Body of pancreas (tissue), 4 donors: ENCODE measurements around the gene CA5A. TPM values are rescaled to one million over a fixed set of nuclear protein-coding genes. Genes with fewer than 3 reads are reported as not detected.

Experiments used
- ATAC-seq: fragments of 150-250 bp; one replicate; pipeline ENCODE4 v1.9.1; 2016
- DNase-seq, 4 donors: peaks; one replicate each; pipeline ENCODE4 v3.0.0-alpha.2; 2019
- H3K27ac ChIP-seq, 4 donors: fragments of 200-600 bp; sonication (generic); 1 replicate in 3 of 4; 2 replicates in 1 of 4; pipeline versions ENCODE4 v1.5.1 to v1.6.1; 2016 to 2019; ENCODE audit warnings: mild to moderate bottlenecking in 1 of 4, mixed read lengths in 1 of 4, moderate library complexity in 1 of 4
- H3K27me3 ChIP-seq, 2 donors: fragments of 200-600 bp; sonication (generic); one replicate each; pipeline ENCODE4 v1.6.0; 2016; ENCODE audit warnings: mild to moderate bottlenecking in 1 of 2
- H3K36me3 ChIP-seq, 2 donors: fragments of 200-600 bp; sonication (generic); replicated peaks in 1 of 2; 2 replicates each; pipeline ENCODE4 v1.5.1; 2016; ENCODE audit warnings: low read depth in 2 of 2; ENCODE audit not compliant: insufficient read depth in 1 of 2
- H3K4me1 ChIP-seq: fragments of 200-600 bp; sonication (generic); one replicate; pipeline ENCODE4 v1.6.0; 2016
- H3K4me3 ChIP-seq, 2 donors: fragments of 200-600 bp; sonication (generic); 1 replicate in 1 of 2; 2 replicates in 1 of 2; pipeline ENCODE4 v1.5.1; 2016 to 2019
- H3K9me3 ChIP-seq, 3 donors: fragments of 200-600 bp; sonication (generic); 1 replicate in 2 of 3; 2 replicates in 1 of 3; pipeline ENCODE4 v1.5.1; 2016
- POLR2A ChIP-seq, 3 donors: fragments of 450-650 bp; IDR thresholded peaks; one replicate each; pipeline ENCODE4 v1.6.1; 2016; ENCODE audit warnings: antibody characterized with exemption in 3 of 3, mild to moderate bottlenecking in 2 of 3
- WGBS, 2 donors: methylation state at CpG; one replicate each; pipeline ENCODE4 v1.1.5; 2017; 5-methylcytosine and 5-hydroxymethylcytosine counted together
- intact Hi-C: fragments of 100-400 bp; cut with DNase I; formaldehyde crosslinking; loops from one replicate; pipeline ENCODE4 v1.15.1; 2023
- total RNA-seq, 2 donors: library from RNA; depleted of rRNA; stranded (reverse); fragments of >200 nt; gene quantifications; one replicate each; pipeline ENCODE4 v1.1.0, GENCODE V29; 2016
- TF ChIP-seq, protein P1 (sequence below), 7 experiments: fragments of 450-650 bp in 4 of 7; fragments of 200-600 bp in 3 of 7; sonication (generic) in 3 of 7; IDR thresholded peaks; one replicate each; pipeline ENCODE4 v1.5.1; 2016 to 2019; ENCODE audit warnings: antibody characterized with exemption in 7 of 7

CA5A gene
- total RNA-seq, 2 donors from 2014 or later: not detected

DNA sequence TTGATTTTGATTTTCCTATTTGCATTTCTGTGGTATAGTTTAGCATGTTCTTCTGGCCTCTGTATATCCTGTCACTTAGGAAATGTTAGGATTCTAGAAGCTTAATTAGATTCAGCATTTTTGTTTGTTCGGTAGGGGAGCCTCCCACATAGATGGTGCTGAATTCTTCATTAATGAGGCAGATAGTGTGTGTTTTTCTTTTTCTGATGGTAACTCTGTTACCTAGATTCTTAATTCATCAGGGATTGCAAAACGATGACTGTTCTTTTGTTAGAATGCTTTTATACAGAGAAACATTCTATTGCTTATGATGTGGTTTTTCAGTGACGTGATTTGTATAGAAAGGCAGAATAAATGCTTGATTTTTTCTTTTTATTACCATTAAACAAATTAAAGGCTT is 33.9 kb upstream of the CA5A start:
- DNase-seq: no peak
- WGBS, 2 donors: 52 to 72% methylated on average over 3 of the region's 3 CpGs
- TF ChIP-seq POLR2A (IDR thresholded peaks at IDR 0.05): no peak
- TF ChIP-seq, protein P1, sequence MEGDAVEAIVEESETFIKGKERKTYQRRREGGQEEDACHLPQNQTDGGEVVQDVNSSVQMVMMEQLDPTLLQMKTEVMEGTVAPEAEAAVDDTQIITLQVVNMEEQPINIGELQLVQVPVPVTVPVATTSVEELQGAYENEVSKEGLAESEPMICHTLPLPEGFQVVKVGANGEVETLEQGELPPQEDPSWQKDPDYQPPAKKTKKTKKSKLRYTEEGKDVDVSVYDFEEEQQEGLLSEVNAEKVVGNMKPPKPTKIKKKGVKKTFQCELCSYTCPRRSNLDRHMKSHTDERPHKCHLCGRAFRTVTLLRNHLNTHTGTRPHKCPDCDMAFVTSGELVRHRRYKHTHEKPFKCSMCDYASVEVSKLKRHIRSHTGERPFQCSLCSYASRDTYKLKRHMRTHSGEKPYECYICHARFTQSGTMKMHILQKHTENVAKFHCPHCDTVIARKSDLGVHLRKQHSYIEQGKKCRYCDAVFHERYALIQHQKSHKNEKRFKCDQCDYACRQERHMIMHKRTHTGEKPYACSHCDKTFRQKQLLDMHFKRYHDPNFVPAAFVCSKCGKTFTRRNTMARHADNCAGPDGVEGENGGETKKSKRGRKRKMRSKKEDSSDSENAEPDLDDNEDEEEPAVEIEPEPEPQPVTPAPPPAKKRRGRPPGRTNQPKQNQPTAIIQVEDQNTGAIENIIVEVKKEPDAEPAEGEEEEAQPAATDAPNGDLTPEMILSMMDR (IDR thresholded peaks at IDR 0.05): no peak

DNA sequence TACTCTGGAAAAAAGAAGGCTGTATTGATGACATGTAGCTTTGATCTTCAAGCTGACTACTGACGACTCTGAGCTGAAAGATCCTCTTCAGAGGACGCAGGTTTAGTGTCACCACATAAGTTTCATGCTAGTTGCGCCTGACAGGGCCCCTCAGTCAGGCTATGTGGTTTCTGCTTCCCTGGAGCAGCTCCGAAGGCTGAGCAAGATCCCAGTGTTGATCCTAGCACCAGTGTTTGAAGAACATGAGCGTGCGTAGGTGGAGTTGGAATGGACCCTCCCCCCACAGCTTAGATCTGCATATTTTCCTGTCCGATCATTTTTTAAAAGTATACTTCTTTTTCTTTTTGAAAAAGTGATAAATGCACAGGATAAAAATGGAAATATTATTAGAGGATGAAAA is 32.2 kb upstream of the CA5A start:
- TF ChIP-seq, protein P1 (IDR thresholded peaks at IDR 0.05): no peak
- no peak for TF ChIP-seq POLR2A (IDR thresholded peaks at IDR 0.05)
- ATAC-seq: no peak
- H3K4me3 ChIP-seq: no peak overlapping the region
- no peak for DNase-seq
- no peak overlapping the region for H3K27ac ChIP-seq
- H3K27me3 ChIP-seq: no peaks in the 10 kb centered on the region
- WGBS, 2 donors: 89 to 92% methylated on average over 7 of the region's 7 CpGs
- H3K4me1 ChIP-seq: peaks cover 18% of the 10 kb centered on the region
- H3K9me3 ChIP-seq: peaks cover 0 to 6% (median 0%) of the 10 kb centered on the region in 3 donors
- no peaks in the 10 kb centered on the region for H3K36me3 ChIP-seq
- intact Hi-C loops: no loop called here

More for the DNA sequence above, 33.9 kb upstream of the CA5A start:
- Histone ChIP-seq H3K27me3 (no peaks in the 10 kb centered on the region), H3K4me3 (no peak overlapping the region), H3K9me3 (peaks cover 0 to 6% (median 0%) of the 10 kb centered on the region in 3 donors), H3K36me3 (no peaks in the 10 kb centered on the region), H3K4me1 (peaks cover 14% of the 10 kb centered on the region), H3K27ac (no peak overlapping the region)
- intact Hi-C loops: no loop called here
- no peak for ATAC-seq

DNA sequence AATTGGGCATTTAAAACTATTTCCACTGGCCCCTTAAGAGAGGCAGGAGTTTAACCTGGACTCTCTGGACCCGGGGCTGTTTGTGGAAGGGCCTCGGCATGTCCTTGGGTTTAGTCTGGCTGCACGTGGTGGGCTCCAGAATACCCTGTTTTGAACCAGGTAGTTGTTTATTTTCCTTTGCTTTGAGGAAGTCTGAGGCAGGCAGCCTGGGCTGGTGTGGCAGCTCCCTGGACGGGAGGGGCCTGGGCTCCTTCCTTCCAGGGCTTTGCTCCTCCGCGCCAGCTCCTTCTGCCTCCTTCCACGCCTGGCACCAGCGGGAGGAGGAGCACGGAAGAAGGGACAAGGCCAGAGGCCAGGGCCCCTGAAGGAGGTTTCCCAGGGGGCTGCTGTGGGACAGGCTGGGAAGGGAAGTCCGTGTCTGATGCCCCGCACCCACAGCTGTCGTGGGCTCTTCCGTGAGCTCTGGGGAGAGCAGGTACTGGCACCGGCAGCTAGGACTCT is 30.4 kb upstream of the CA5A start:
- TF ChIP-seq, protein P1 (IDR thresholded peaks at IDR 0.05): no peak
- no peak for TF ChIP-seq POLR2A (IDR thresholded peaks at IDR 0.05)
- no peak overlapping the region for H3K4me3 ChIP-seq
- WGBS, 2 donors: 21 to 29% methylated on average over 13 to 14 of the region's 14 CpGs
- H3K27ac ChIP-seq: peak overlapping the region; percentile 52 to 85 (median 69)
- peaks cover 0 to 3% (median 0%) of the 10 kb centered on the region in 3 donors for H3K9me3 ChIP-seq
- peaks cover 18% of the 10 kb centered on the region for H3K4me1 ChIP-seq
- H3K36me3 ChIP-seq: no peaks in the 10 kb centered on the region
- intact Hi-C loops: no loop called here
- DNase-seq: peak in 2 of 4 donors; percentile 55
- ATAC-seq: peak; percentile 57
- H3K27me3 ChIP-seq: no peaks in the 10 kb centered on the region

GRCh38 chr16:87966064-87966645 is 29.8 kb upstream of the CA5A start:
- ATAC-seq (peak; percentile 36), DNase-seq (no peak)
- 74 to 77% methylated on average over 5 of the region's 5 CpGs for WGBS, 2 donors
- H3K36me3 ChIP-seq: no peaks in the 10 kb centered on the region
- no peak for TF ChIP-seq POLR2A (IDR thresholded peaks at IDR 0.05)
- TF ChIP-seq, protein P1 (IDR thresholded peaks at IDR 0.05): no peak
- no peak overlapping the region for H3K4me3 ChIP-seq
- H3K27me3 ChIP-seq: no peaks in the 10 kb centered on the region
- H3K27ac ChIP-seq: peak overlapping the region in 3 of 4 donors; percentile 57 to 85 (median 81)
- intact Hi-C loops: no loop called here
- H3K4me1 ChIP-seq: peaks cover 18% of the 10 kb centered on the region
- H3K9me3 ChIP-seq: no peaks in the 10 kb centered on the region

- Histone ChIP-seq H3K4me3 (no peak overlapping the region), H3K4me1 (peaks cover 18% of the 10 kb centered on the region), H3K36me3 (no peaks in the 10 kb centered on the region), H3K9me3 (no peaks in the 10 kb centered on the region), H3K27ac (peak overlapping the region in 2 of 4 donors; percentile 81 to 85), H3K27me3 (no peaks in the 10 kb centered on the region)
- ATAC-seq: no peak
- DNase-seq: no peak
- 81 to 94% methylated on average over 8 to 11 of the region's 11 CpGs for WGBS, 2 donors
- TF ChIP-seq, protein P1 (IDR thresholded peaks at IDR 0.05): no peak
- no peak for TF ChIP-seq POLR2A (IDR thresholded peaks at IDR 0.05)
- intact Hi-C loops: no loop called here
Measured at GRCh38 chr16:87965417-87965816, 29.1 kb upstream of the CA5A start.
